Ectodermal cell (in vitro differentiated cells): Measurements from ENCODE around the gene THOC2.
"Not testable (repeated sequence)": the region's sequence is repeated elsewhere in the genome, so short reads cannot be mapped to it uniquely, and the experiment has no call there.

ENCODE experiments used
- H3K27ac ChIP-seq: 2 replicates; pipeline ENCODE4 v1.7.0; 2013; ENCODE audit warnings: mild to moderate bottlenecking, low read depth, low read length; ENCODE audit not compliant: insufficient read depth, poor library complexity, severe bottlenecking
- H3K27me3 ChIP-seq: 2 replicates; pipeline ENCODE4 v1.7.0; 2013; ENCODE audit warnings: mild to moderate bottlenecking, low read length; ENCODE audit not compliant: insufficient read depth, control insufficient read depth, poor library complexity, severe bottlenecking
- H3K36me3 ChIP-seq: one replicate; pipeline ENCODE4 v1.7.0; 2013; ENCODE audit warnings: low read length; ENCODE audit not compliant: control insufficient read depth, insufficient read depth
- H3K4me1 ChIP-seq: one replicate; pipeline ENCODE4 v1.7.0; 2013; ENCODE audit warnings: low read length; ENCODE audit not compliant: control insufficient read depth, insufficient read depth
- H3K4me3 ChIP-seq: 2 replicates; pipeline ENCODE4 v1.7.0; 2013; ENCODE audit warnings: low read depth, low read length, control low read depth; ENCODE audit not compliant: insufficient read depth
- H3K9me3 ChIP-seq: 2 replicates; pipeline ENCODE4 v1.7.0; 2013; ENCODE audit warnings: mild to moderate bottlenecking, low read length, moderate library complexity; ENCODE audit not compliant: control insufficient read depth
- WGBS, 2 experiments: methylation state at CpG; one replicate each; pipeline ENCODE4 v1.1.7; 2013; ENCODE audit warnings: missing lambda C conversion rate in 2 of 2; 5-methylcytosine and 5-hydroxymethylcytosine counted together

The THOC2 gene

GRCh38 chrX:123675154-123675553 is 57.7 kb downstream of the THOC2 start:
- H3K27ac ChIP-seq, result no peak overlapping the region
- no peaks in the 10 kb centered on the region for H3K9me3 ChIP-seq
- H3K4me3 ChIP-seq, result no peak overlapping the region
- no peaks in the 10 kb centered on the region for H3K27me3 ChIP-seq
- no peaks in the 10 kb centered on the region for H3K36me3 ChIP-seq
- 90 to 93% methylated on average over 2 of the region's 2 CpGs for WGBS, 2 experiments
- no peaks in the 10 kb centered on the region for H3K4me1 ChIP-seq

GRCh38 chrX:123673813-123674212 is 59.0 kb downstream of the THOC2 start:
- Histone ChIP-seq H3K4me3 (no peak overlapping the region), H3K36me3 (no peaks in the 10 kb centered on the region), H3K27ac (no peak overlapping the region), H3K9me3 (no peaks in the 10 kb centered on the region), H3K4me1 (no peaks in the 10 kb centered on the region), H3K27me3 (no peaks in the 10 kb centered on the region)
- 89% methylated on average over 1 of the region's 1 CpG; no CpG with 5 or more reads in 1 of the 2 experiments for WGBS, 2 experiments

- H3K9me3 ChIP-seq, result no peaks in the 10 kb centered on the region
- WGBS, 2 experiments, result 91 to 100% methylated on average over 1 to 3 of the region's 3 CpGs
- no peak overlapping the region for H3K27ac ChIP-seq
- no peak overlapping the region for H3K4me3 ChIP-seq
- peaks cover 7% of the 10 kb centered on the region for H3K36me3 ChIP-seq
- no peaks in the 10 kb centered on the region for H3K27me3 ChIP-seq
- no peaks in the 10 kb centered on the region for H3K4me1 ChIP-seq
These were observed 67.7 kb downstream of the THOC2 start for GRCh38 chrX:123665197-123665596.

GRCh38 chrX:123664467-123665167 is 68.2 kb downstream of the THOC2 start:
- H3K27ac ChIP-seq, H3K36me3 ChIP-seq, H3K27me3 ChIP-seq, H3K4me1 ChIP-seq, H3K9me3 ChIP-seq, H3K4me3 ChIP-seq: not testable (repeated sequence)
- WGBS, 2 experiments, result 96 to 100% methylated on average over 1 to 2 of the region's 6 CpGs

GRCh38 chrX:123663720-123664119 is 69.1 kb downstream of the THOC2 start:
- not testable (repeated sequence) for H3K4me1 ChIP-seq, H3K27me3 ChIP-seq, H3K9me3 ChIP-seq, H3K36me3 ChIP-seq, H3K27ac ChIP-seq, H3K4me3 ChIP-seq
- WGBS, 2 experiments, result 100% methylated on average over 2 of the region's 3 CpGs

GRCh38 chrX:123656507-123656906 is 76.3 kb downstream of the THOC2 start:
- not testable (repeated sequence) for H3K9me3 ChIP-seq, H3K27ac ChIP-seq, H3K36me3 ChIP-seq, H3K4me3 ChIP-seq, H3K4me1 ChIP-seq, H3K27me3 ChIP-seq
- WGBS, 2 experiments, result 94 to 95% methylated on average over 9 of the region's 9 CpGs

GRCh38 chrX:123648811-123649181 is 84.1 kb downstream of the THOC2 start:
- not testable (repeated sequence) for H3K36me3 ChIP-seq, H3K9me3 ChIP-seq, H3K4me3 ChIP-seq, H3K4me1 ChIP-seq, H3K27me3 ChIP-seq, H3K27ac ChIP-seq
- WGBS, 2 experiments, result 17 to 20% methylated on average over 6 of the region's 6 CpGs

- 37 to 38% methylated on average over 20 of the region's 20 CpGs for WGBS, 2 experiments
- no peaks in the 10 kb centered on the region for H3K27me3 ChIP-seq
- no peak overlapping the region for H3K4me3 ChIP-seq
- H3K36me3 ChIP-seq, result no peaks in the 10 kb centered on the region
- H3K4me1 ChIP-seq, result no peaks in the 10 kb centered on the region
- no peak overlapping the region for H3K27ac ChIP-seq
- no peaks in the 10 kb centered on the region for H3K9me3 ChIP-seq
These were observed 84.6 kb downstream of the THOC2 start for GRCh38 chrX:123648028-123648810.

GRCh38 chrX:123647244-123647643 is 85.6 kb downstream of the THOC2 start:
- H3K9me3 ChIP-seq, result no peaks in the 10 kb centered on the region
- no peaks in the 10 kb centered on the region for H3K27me3 ChIP-seq
- H3K27ac ChIP-seq, result no peak overlapping the region
- 94 to 96% methylated on average over 4 of the region's 4 CpGs for WGBS, 2 experiments
- H3K4me1 ChIP-seq, result no peaks in the 10 kb centered on the region
- H3K36me3 ChIP-seq, result no peaks in the 10 kb centered on the region
- no peak overlapping the region for H3K4me3 ChIP-seq

GRCh38 chrX:123629502-123629901 is 103.3 kb downstream of the THOC2 start:
- no peaks in the 10 kb centered on the region for H3K9me3 ChIP-seq
- H3K27me3 ChIP-seq, result no peaks in the 10 kb centered on the region
- WGBS, 2 experiments, result 97% methylated on average over 3 of the region's 3 CpGs
- H3K36me3 ChIP-seq, result peaks cover 5% of the 10 kb centered on the region
- no peaks in the 10 kb centered on the region for H3K4me1 ChIP-seq
- no peak overlapping the region for H3K4me3 ChIP-seq
- no peak overlapping the region for H3K27ac ChIP-seq
